HepG2 (cell line): ENCODE data around the gene SRC. TPM values are rescaled to one million over a fixed set of nuclear protein-coding genes. Genes with fewer than 3 reads are reported as not detected.

ENCODE experiments used
- ATAC-seq: fragments of 200-7000 bp; cut with Tn5 transposase; 3 replicates; pipeline ENCODE4 v1.9.1; 2020; ENCODE audit warnings: mild to moderate bottlenecking, moderate library complexity
- BruUV-seq: library from RNA; stranded (reverse); fragments of 400-500 nt; replicated peaks from 2 replicates; lab custom pipeline; 2021; lab: Mats Ljungman, UMichigan
- CTCF ChIA-PET: fragments of 300-600 bp; formaldehyde crosslinking; extraction: SDS; loops from one replicate; lab custom pipeline; 2021; ENCODE audit warnings: low total read pairs, inconsistent platforms, low intra/inter-chr PET ratio; lab: Yijun Ruan, JAX
- POLR2A ChIA-PET: fragments of 350-600 bp; sonication (Branson Sonifier 250); formaldehyde crosslinking; loops from one replicate; lab custom pipeline; 2020; ENCODE audit warnings: antibody characterized with exemption, inconsistent platforms; lab: Yijun Ruan, JAX
- DNase-seq: peaks from one replicate; pipeline ENCODE4 v3.0.0-alpha.2; 2015; ENCODE audit warnings: low spot score
- FAIRE-seq: peaks from 3 replicates; lab custom pipeline; 2011; peaks lifted over from hg19 to GRCh38; lab: Jason Lieb, UNC
- H2AFZ ChIP-seq: one replicate; pipeline ENCODE4 v1.6.1; 2011; ENCODE audit warnings: low read length, inconsistent platforms
- H3K27ac ChIP-seq: fragments of 300-600 bp; 3 replicates; pipeline ENCODE4 v1.8.0; 2011; ENCODE audit warnings: mixed run types, mild to moderate bottlenecking, mixed read lengths, low read length, inconsistent platforms; ENCODE audit not compliant: insufficient read depth; ENCODE audit errors: extremely low read length
- H3K27me3 ChIP-seq, 2 experiments: fragments of 200-600 bp in 1 of 2; 2 replicates in 1 of 2; 3 replicates in 1 of 2; pipeline versions ENCODE4 v1.6.0 to v1.8.0; 2011; ENCODE audit warnings: low read length in 2 of 2, mild to moderate bottlenecking in 2 of 2, moderate library complexity in 2 of 2, inconsistent platforms in 1 of 2; ENCODE audit not compliant: insufficient read depth in 2 of 2, control insufficient read depth in 1 of 2
- H3K36me3 ChIP-seq, 2 experiments: fragments of 200-600 bp in 1 of 2; replicated peaks in 1 of 2; 2 replicates in 1 of 2; 3 replicates in 1 of 2; pipeline versions ENCODE4 v1.5.1 to v1.8.0; 2011; ENCODE audit warnings: low read length in 2 of 2, inconsistent platforms in 1 of 2; ENCODE audit not compliant: insufficient read depth in 2 of 2, control insufficient read depth in 1 of 2
- H3K4me1 ChIP-seq: 2 replicates; pipeline ENCODE4 v1.5.1; 2012; ENCODE audit warnings: low read length, inconsistent platforms; ENCODE audit not compliant: insufficient read depth
- H3K4me2 ChIP-seq: 2 replicates; pipeline ENCODE4 v1.6.0; 2011; ENCODE audit warnings: low read depth, low read length, inconsistent platforms
- H3K4me3 ChIP-seq, 3 experiments: fragments of 200-600 bp in 1 of 3; sonication (generic), shearing (Covaris generic) in 1 of 3; replicated peaks in 1 of 3; 2 replicates each; pipeline ENCODE4 v1.5.1; 2011 to 2016; ENCODE audit warnings: low read length in 3 of 3, inconsistent platforms in 2 of 3, low read depth in 2 of 3, mild to moderate bottlenecking in 2 of 3, control low read depth in 1 of 3, mixed read lengths in 1 of 3; ENCODE audit not compliant: insufficient read depth in 1 of 3
- H3K79me2 ChIP-seq: one replicate; pipeline ENCODE4 v1.6.1; 2011; ENCODE audit warnings: low read length, inconsistent platforms; ENCODE audit not compliant: insufficient read depth
- H3K9ac ChIP-seq: 2 replicates; pipeline ENCODE4 v1.6.0; 2011; ENCODE audit warnings: mild to moderate bottlenecking, low read depth, low read length, inconsistent platforms; ENCODE audit not compliant: insufficient read depth
- H3K9me3 ChIP-seq: 2 replicates; pipeline ENCODE4 v1.5.1; 2012; ENCODE audit warnings: mild to moderate bottlenecking, low read length
- H4K20me1 ChIP-seq: 2 replicates; pipeline ENCODE4 v1.6.0; 2011; ENCODE audit warnings: inconsistent platforms, mild to moderate bottlenecking, low read length, moderate library complexity; ENCODE audit not compliant: insufficient read depth
- CREBL2 ChIP-seq: sonication (generic); formaldehyde crosslinking; IDR thresholded peaks from 2 replicates; pipeline ENCODE4 v1.8.1; 2023; ENCODE audit warnings: missing genetic modification reagents, mild to moderate bottlenecking, borderline replicate concordance
- ELF3 ChIP-seq: IDR thresholded peaks from 2 replicates; pipeline ENCODE4 v1.6.1; 2016; ENCODE audit warnings: missing genetic modification reagents, missing compliant biosample characterization
- JUN ChIP-seq: sonication (generic); formaldehyde crosslinking; IDR thresholded peaks from 2 replicates; pipeline ENCODE4 v1.4.0; 2020; ENCODE audit warnings: mild to moderate bottlenecking, missing genetic modification reagents
- NR2F6 ChIP-seq, 2 experiments: IDR thresholded peaks; 2 replicates each; pipeline ENCODE4 v1.6.1; 2016; ENCODE audit warnings: antibody characterized with exemption in 1 of 2, mild to moderate bottlenecking in 1 of 2
- THRA ChIP-seq: sonication (generic); formaldehyde crosslinking; IDR thresholded peaks from 2 replicates; pipeline ENCODE4 v1.4.0; 2020; ENCODE audit warnings: missing genetic modification reagents, borderline replicate concordance
- U2AF1 ChIP-seq: fragments of 200-400 bp; formaldehyde crosslinking; optimal IDR thresholded peaks from 2 replicates; pipeline ENCODE3; 2017; ENCODE audit warnings: mild to moderate bottlenecking, low read depth, low read length
- ZSCAN5A ChIP-seq: sonication (generic); formaldehyde crosslinking; IDR thresholded peaks from 2 replicates; pipeline ENCODE4 v1.8.0; 2022; ENCODE audit warnings: mild to moderate bottlenecking, missing genetic modification reagents, borderline replicate concordance
- WGBS: methylation state at CpG from one replicate; pipeline ENCODE4 v1.1.6; 2017; ENCODE audit warnings: low lambda C conversion rate; 5-methylcytosine and 5-hydroxymethylcytosine counted together
- in situ Hi-C: cut with HindIII; loops from 2 replicates; pipeline ENCODE4 v1.10.0; 2017; ENCODE audit warnings: low pct_unique_long_range_greater_than_20kb; ENCODE audit not compliant: extremely low pct_ligation_motif_present
- intact Hi-C: fragments of 100-400 bp; cut with micrococcal nuclease; formaldehyde crosslinking; loops from one replicate; pipeline ENCODE4 v1.10.0; 2022; ENCODE audit not compliant: unreplicated experiment
- polyA plus RNA-seq, 8 experiments: library from polyadenylated mRNA; depleted of rRNA in 3 of 8; stranded (reverse) in 7 of 8; unstranded in 1 of 8; fragments of >200 nt; fragmentation: Illumina TruSeq in 4 of 8; extraction: Trizol in 4 of 8; gene quantifications; 2 replicates each; pipeline versions ENCODE4 v1.2.1 to v1.2.3, GENCODE V29; 2011 to 2016; ENCODE audit warnings: low read depth in 4 of 8, missing spikeins in 1 of 8, mixed read lengths in 1 of 8; ENCODE audit not compliant: insufficient read depth in 1 of 8
- total RNA-seq, 5 experiments: library from RNA; depleted of rRNA; stranded (reverse); fragments of >200 nt; fragmentation: Illumina TruSeq; extraction: Trizol; gene quantifications; 2 replicates each; pipeline ENCODE4 v1.2.3, GENCODE V29; 2016; ENCODE audit warnings: low read depth in 1 of 5

The SRC gene
- total and polyA plus RNA-seq, 2 of the 13 experiments (the other 11 are each of a cell fraction or from before 2014, with no cell fraction given) = 54.7 to 192 TPM

GRCh38 chr20:37450344-37450743 lies 104.4 kb downstream of the SRC start (continued):
- TF ChIP-seq THRA = no peak
- TF ChIP-seq JUN (CRISPR knock-in tag) = no peak
- TF ChIP-seq ELF3 (CRISPR knock-in tag) = no peak

- Histone ChIP-seq H3K79me2 (no peaks in the 10 kb centered on the region), H3K36me3 (no peaks in the 10 kb centered on the region), H3K4me3 (no peak overlapping the region), H2AFZ (no peak overlapping the region), H4K20me1 (no peaks in the 10 kb centered on the region), H3K27me3 (peaks cover 3 to 22% of the 10 kb centered on the region in 2 experiments; a peak in 3 of 5 replicates), H3K9me3 (0 out of 2 replicates have a peak, but pooled peaks cover 4% of the 10 kb centered on the region), H3K4me2 (no peak overlapping the region), H3K4me1 (0 out of 2 replicates have a peak, but pooled peaks cover 9% of the 10 kb centered on the region), H3K27ac (no peak overlapping the region), H3K9ac (no peak overlapping the region)
- TF ChIP-seq NR2F6 (IDR thresholded peaks at IDR 0.05) (no peak), NR2F6 (CRISPR knock-in tag; IDR thresholded peaks at IDR 0.05) (no peak), CREBL2 (no peak), U2AF1 (no peak), ZSCAN5A (CRISPR knock-in tag) (no peak)
- FAIRE-seq = no peak
- WGBS = 9% methylated on average over 2 of the region's 2 CpGs
- POLR2A ChIA-PET = no interaction called here
- no peak for ATAC-seq
- DNase-seq = no peak
- in situ Hi-C loops (no loop called here), intact Hi-C loops (no loop called here)
- no TSS peak for BruUV-seq
- CTCF ChIA-PET = no interaction called here
These were observed 105.7 kb downstream of the SRC start for GRCh38 chr20:37451616-37452015.
